Common myeloid progenitor, CD34-positive (primary cell): ENCODE results near the gene EIF5A.

Experiments used
- CTCF ChIA-PET: fragments of 350-600 bp; sonication (Branson Sonifier 250); formaldehyde crosslinking; loops from one replicate; lab custom pipeline; 2021; ENCODE audit warnings: antibody characterized with exemption; lab: Charles Lee
- POLR2A ChIA-PET: fragments of 350-600 bp; sonication (Branson Sonifier 250); formaldehyde crosslinking; loops from one replicate; lab custom pipeline; 2021; ENCODE audit warnings: antibody characterized with exemption; lab: Charles Lee
- DNase-seq, 3 donors: peaks; one replicate each; pipeline versions ENCODE4 v3.0.0 to v3.0.0-alpha.2; 2013
- H3K27ac ChIP-seq, 2 experiments: 1 replicate in 1 of 2; 2 replicates in 1 of 2; pipeline ENCODE4 v1.7.0; 2013; ENCODE audit warnings: inconsistent platforms in 2 of 2, low read length in 2 of 2, mild to moderate bottlenecking in 2 of 2, low read depth in 1 of 2, moderate library complexity in 1 of 2; ENCODE audit not compliant: severe bottlenecking in 2 of 2, insufficient read depth in 1 of 2, poor library complexity in 1 of 2
- H3K27me3 ChIP-seq, 5 experiments: replicated peaks in 2 of 5; 1 replicate in 3 of 5; 2 replicates in 2 of 5; pipeline versions ENCODE4 v1.6.1 to v1.7.0; 2013; ENCODE audit warnings: low read length in 4 of 5, mild to moderate bottlenecking in 2 of 5, moderate library complexity in 2 of 5, inconsistent platforms in 1 of 5; ENCODE audit not compliant: insufficient read depth in 5 of 5, control insufficient read depth in 4 of 5
- H3K36me3 ChIP-seq, 4 experiments: 1 replicate in 2 of 4; 2 replicates in 2 of 4; pipeline versions ENCODE4 v1.6.1 to v1.7.0; 2013; ENCODE audit warnings: low read length in 3 of 4, control low read depth in 1 of 4, mild to moderate bottlenecking in 1 of 4; ENCODE audit not compliant: control insufficient read depth in 4 of 4, insufficient read depth in 4 of 4
- H3K4me1 ChIP-seq, 4 experiments: 1 replicate in 3 of 4; 2 replicates in 1 of 4; pipeline versions ENCODE4 v1.6.1 to v1.7.1; 2013; ENCODE audit warnings: low read length in 3 of 4, mild to moderate bottlenecking in 3 of 4, control low read depth in 1 of 4, inconsistent platforms in 1 of 4, moderate library complexity in 1 of 4; ENCODE audit not compliant: control insufficient read depth in 4 of 4, insufficient read depth in 4 of 4; ENCODE audit errors: control extremely low read depth in 1 of 4
- H3K4me3 ChIP-seq, 7 experiments: 1 replicate in 4 of 7; 2 replicates in 3 of 7; pipeline versions ENCODE4 v1.5.1 to v1.7.0; 2013; ENCODE audit warnings: mild to moderate bottlenecking in 7 of 7, low read length in 6 of 7, moderate library complexity in 6 of 7, inconsistent platforms in 2 of 7, low read depth in 2 of 7, control low read depth in 1 of 7; ENCODE audit not compliant: insufficient read depth in 4 of 7, control insufficient read depth in 1 of 7; ENCODE audit errors: extremely low read depth in 1 of 7
- H3K9me3 ChIP-seq, 5 experiments: 1 replicate in 4 of 5; 2 replicates in 1 of 5; pipeline versions ENCODE4 v1.6.1 to v1.7.1; 2013; ENCODE audit warnings: low read length in 4 of 5, mild to moderate bottlenecking in 2 of 5, inconsistent platforms in 1 of 5, low read depth in 1 of 5, moderate library complexity in 1 of 5; ENCODE audit not compliant: control insufficient read depth in 4 of 5, insufficient read depth in 2 of 5; ENCODE audit errors: control extremely low read depth in 1 of 5
- WGBS: methylation state at CpG from one replicate; pipeline ENCODE4 v1.1.5; 2013; ENCODE audit not compliant: insufficient coverage; 5-methylcytosine and 5-hydroxymethylcytosine counted together

The EIF5A gene

GRCh38 chr17:7261379-7262191 lies 45.8 kb upstream of the EIF5A start:
- ChIA-PET CTCF (no interaction called here), POLR2A (no interaction called here)
- Histone ChIP-seq H3K4me1 (peaks cover 0 to 37% (median 30%) of the 10 kb centered on the region in 4 experiments), H3K27ac (no peak overlapping the region), H3K9me3 (no peaks in the 10 kb centered on the region), H3K27me3 (peaks cover 0 to 45% (median 21%) of the 10 kb centered on the region in 5 experiments), H3K4me3 (peak overlapping the region in 5 of 7 experiments; percentile 33 to 69 (median 62)), H3K36me3 (peaks cover 0 to 27% (median 20%) of the 10 kb centered on the region in 4 experiments)
- DNase-seq: peak in 2 of 3 donors; percentile 44 to 58
- WGBS: 9% methylated on average over 41 of the region's 71 CpGs

DNA sequence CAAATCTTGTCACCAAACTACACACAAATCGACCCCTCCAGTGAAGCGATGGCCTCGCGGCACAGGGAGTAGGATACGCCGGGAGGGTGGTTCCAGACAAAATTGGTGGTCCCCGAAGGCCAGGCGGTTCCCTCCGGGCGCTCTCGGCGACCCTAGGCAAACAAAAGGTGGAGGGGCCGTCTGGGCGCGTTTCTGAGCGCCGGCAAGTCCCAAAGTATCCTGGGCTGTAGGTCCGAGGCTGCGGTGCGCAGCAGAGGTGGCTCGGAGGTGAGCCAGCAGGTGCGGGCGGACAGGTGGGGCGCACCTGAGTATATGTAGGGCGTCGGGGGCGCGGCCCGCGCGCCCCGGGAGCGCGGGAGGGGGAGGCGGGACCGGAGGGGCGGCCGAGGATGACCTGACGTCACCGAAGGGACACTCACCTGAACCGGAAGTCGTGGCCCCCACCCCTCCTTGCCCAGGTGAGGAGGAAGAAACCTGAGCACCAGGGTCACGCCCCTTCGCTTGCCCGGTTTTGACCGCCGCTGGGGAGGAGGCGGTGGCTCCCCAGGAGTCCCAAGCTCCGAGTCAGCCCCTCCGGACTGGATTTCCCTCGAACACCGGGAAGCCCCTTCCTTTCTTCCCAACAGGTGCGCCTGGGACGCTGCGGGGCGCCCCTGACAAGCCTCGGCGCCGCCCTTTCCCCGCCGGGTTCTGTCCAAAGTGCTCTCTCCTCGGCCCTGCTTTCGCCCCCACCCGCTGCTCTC lies 45.1 kb upstream of the EIF5A start, which contains the start of gene CLDN7:
Gene CLDN7, minus strand, starts transcription at position 287 of the 743 bp plus-strand sequence. CDS start 435 bp downstream, outside the sequence.
- Histone ChIP-seq H3K27me3 (peaks cover 0 to 45% (median 21%) of the 10 kb centered on the region in 5 experiments), H3K9me3 (no peaks in the 10 kb centered on the region), H3K4me1 (peaks cover 0 to 37% (median 30%) of the 10 kb centered on the region in 4 experiments), H3K27ac (no peak within 1 kb of the TSS), H3K36me3 (peaks cover 0 to 21% (median 15%) of the 10 kb centered on the region in 4 experiments), H3K4me3 (peak within 1 kb of the TSS in 5 of 7 experiments; percentile 33 to 69 (median 62))
- CTCF ChIA-PET: no interaction called here
- WGBS: 12% methylated on average over 59 of the region's 64 CpGs
- POLR2A ChIA-PET: no interaction called here
- DNase-seq: no peak

DNA sequence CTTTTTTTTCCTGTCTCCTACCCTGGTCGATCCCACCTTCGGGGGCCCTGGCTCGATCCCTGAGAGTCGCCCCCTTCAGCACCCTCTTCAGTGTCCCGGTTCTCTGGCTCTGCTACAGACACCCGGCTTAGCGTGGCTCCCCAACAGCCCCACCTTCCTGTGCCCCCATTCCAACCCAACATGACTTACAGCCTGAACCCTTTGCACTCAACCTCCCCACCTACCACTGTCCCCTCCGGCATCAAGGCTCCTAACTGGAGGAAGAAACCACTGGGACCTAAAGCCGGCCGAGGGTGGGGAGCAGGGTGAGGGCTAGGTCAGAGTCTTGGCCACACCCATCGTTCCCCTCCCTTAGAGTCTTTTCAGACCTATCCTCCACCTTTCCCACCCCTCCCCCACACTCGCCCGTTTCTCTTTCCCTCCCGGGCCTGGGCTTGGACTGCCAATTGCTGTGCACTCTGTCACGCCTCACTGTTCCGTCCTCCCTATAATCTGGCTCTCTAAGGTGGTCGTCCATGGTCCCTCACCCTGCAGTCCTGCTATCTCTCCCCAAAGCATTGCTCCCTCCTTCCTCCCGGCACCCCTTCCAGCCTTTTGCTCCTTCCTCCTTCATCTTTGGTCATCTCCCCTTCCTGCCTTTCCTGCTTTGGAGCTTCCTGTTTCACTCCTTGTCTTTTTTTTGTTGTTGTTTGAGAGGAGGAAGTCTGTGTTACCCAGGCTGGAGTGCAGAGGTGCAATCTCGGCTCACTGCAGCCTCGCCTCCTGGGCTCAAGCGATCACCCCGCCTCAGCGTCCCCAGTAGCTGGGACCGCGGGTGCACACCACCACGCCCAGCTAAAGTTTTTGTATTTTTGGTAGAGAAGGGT lies 44.3 kb upstream of the EIF5A start:
- POLR2A ChIA-PET: no interaction called here
- peak overlapping the region in 3 of 7 experiments; percentile 43 to 54 (median 46) for H3K4me3 ChIP-seq

GRCh38 chr17:7263801-7264078 lies 43.7 kb upstream of the EIF5A start:
- H3K4me3 ChIP-seq: peak overlapping the region in 1 of 7 experiments; percentile 54
- peaks cover 0 to 12% (median 11%) of the 10 kb centered on the region in 4 experiments for H3K36me3 ChIP-seq
- DNase-seq: no peak
- H3K4me1 ChIP-seq: peaks cover 0 to 37% (median 30%) of the 10 kb centered on the region in 4 experiments
- H3K27ac ChIP-seq: no peak overlapping the region
- CTCF ChIA-PET: interaction anchor here (0.6 to 0.8 kb wide), 3 partner anchors 15 to 225 kb away, joined by 3 read pairs; no protein-coding TSS in a partner anchor
- WGBS: 23% methylated on average over 2 of the region's 4 CpGs
- POLR2A ChIA-PET: no interaction called here
- peaks cover 0 to 45% (median 21%) of the 10 kb centered on the region in 5 experiments for H3K27me3 ChIP-seq
- H3K9me3 ChIP-seq: no peaks in the 10 kb centered on the region

More for the DNA sequence above, 44.3 kb upstream of the EIF5A start:
- Histone ChIP-seq H3K36me3 (peaks cover 0 to 17% (median 14%) of the 10 kb centered on the region in 4 experiments), H3K27me3 (peaks cover 0 to 45% (median 21%) of the 10 kb centered on the region in 5 experiments), H3K4me1 (peaks cover 0 to 37% (median 30%) of the 10 kb centered on the region in 4 experiments), H3K9me3 (no peaks in the 10 kb centered on the region), H3K27ac (no peak overlapping the region)
- 0% methylated on average over 18 of the region's 26 CpGs for WGBS
- CTCF ChIA-PET: interaction anchor here (0.6 to 0.8 kb wide), 3 partner anchors 14 to 224 kb away, joined by 3 read pairs; no protein-coding TSS in a partner anchor
- DNase-seq: peak in 1 of 3 donors; percentile 21

GRCh38 chr17:7266784-7267183 lies 40.6 kb upstream of the EIF5A start:
- no CpG with 5 or more reads among the region's 1 CpG for WGBS
- no peak overlapping the region for H3K4me3 ChIP-seq
- CTCF ChIA-PET: interaction anchor here (0.8 to 2.1 kb wide), 5 partner anchors 8 to 63 kb away, joined by 3 to 8 read pairs (median 3); no protein-coding TSS in a partner anchor
- peaks cover 0 to 35% (median 16%) of the 10 kb centered on the region in 5 experiments for H3K27me3 ChIP-seq
- H3K27ac ChIP-seq: no peak overlapping the region
- no peak for DNase-seq
- H3K4me1 ChIP-seq: peaks cover 0 to 20% (median 18%) of the 10 kb centered on the region in 4 experiments
- H3K9me3 ChIP-seq: no peaks in the 10 kb centered on the region
- H3K36me3 ChIP-seq: no peaks in the 10 kb centered on the region
- POLR2A ChIA-PET: no interaction called here

- WGBS: 98% methylated on average over 6 of the region's 8 CpGs
- no peak for DNase-seq
- Histone ChIP-seq H3K9me3 (no peaks in the 10 kb centered on the region), H3K27ac (no peak overlapping the region), H3K4me1 (peaks cover 0 to 35% (median 33%) of the 10 kb centered on the region in 4 experiments), H3K27me3 (peaks cover 0 to 2% (median 0%) of the 10 kb centered on the region in 5 experiments), H3K36me3 (peaks cover 0 to 2% (median 0%) of the 10 kb centered on the region in 4 experiments), H3K4me3 (no peak overlapping the region)
- POLR2A ChIA-PET: no interaction called here
- CTCF ChIA-PET: interaction anchor here (0.6 to 6.5 kb wide), 6 partner anchors 13 to 75 kb away, joined by 4 to 65 read pairs (median 5); no protein-coding TSS in a partner anchor
Measured at GRCh38 chr17:7279448-7279847, 28.0 kb upstream of the EIF5A start.
